ENCODE measurements around the gene NADK. TPM values are rescaled to one million over a fixed set of nuclear protein-coding genes. Genes with fewer than 3 reads are reported as not detected.

The NADK gene
- total RNA-seq, 1 experiment from 2014 or later = 86.2 TPM

GRCh38 chr1:1783320-1783719 lies 5.0 kb upstream of the NADK start:
- no peak overlapping the region for H3K27ac ChIP-seq (ENCODE audit: low read depth, low read length, poor library complexity, severe bottlenecking)
- H3K36me3 ChIP-seq (ENCODE audit: insufficient read depth, low read length, poor library complexity, severe bottlenecking) = peaks cover 36% of the 10 kb centered on the region
- POLR2A ChIA-PET (ENCODE audit: low non-redundant PET) = no interaction called here
- TF ChIP-seq CTCF (conservative IDR thresholded peaks at IDR 0.05; ENCODE audit: low read depth, low read length) = no peak
- no peak for TF ChIP-seq EZH2 (IDR thresholded peaks at IDR 0.05; ENCODE audit: borderline replicate concordance, low read depth, low read length, poor library complexity, severe bottlenecking)
- H3K9me3 ChIP-seq (ENCODE audit: low read depth, low read length, poor library complexity, severe bottlenecking) = no peaks in the 10 kb centered on the region
- no peak for DNase-seq (ENCODE audit: low spot score)
- H3K27me3 ChIP-seq (replicated peaks; ENCODE audit: insufficient read depth, low read depth, low read length, poor library complexity) = no peaks in the 10 kb centered on the region
- no TSS peak for BruUV-seq (replicated peaks)
- CTCF ChIA-PET = no interaction called here
- no peak overlapping the region for H3K4me3 ChIP-seq (ENCODE audit: low read depth, low read length, poor library complexity, severe bottlenecking)
- peaks cover 25% of the 10 kb centered on the region for H3K4me1 ChIP-seq (ENCODE audit: insufficient read depth, low read length, poor library complexity, severe bottlenecking)
- intact Hi-C loops (cut with micrococcal nuclease; ENCODE audit: unreplicated experiment) = no loop called here

- Histone ChIP-seq H3K27ac (ENCODE audit: low read depth, low read length, poor library complexity, severe bottlenecking) (peak overlapping the region; percentile 50), H3K27me3 (replicated peaks; ENCODE audit: insufficient read depth, low read depth, low read length, poor library complexity) (no peaks in the 10 kb centered on the region), H3K4me3 (ENCODE audit: low read depth, low read length, poor library complexity, severe bottlenecking) (no peak overlapping the region), H3K36me3 (ENCODE audit: insufficient read depth, low read length, poor library complexity, severe bottlenecking) (peaks cover 29% of the 10 kb centered on the region), H3K4me1 (ENCODE audit: insufficient read depth, low read length, poor library complexity, severe bottlenecking) (peaks cover 25% of the 10 kb centered on the region), H3K9me3 (ENCODE audit: low read depth, low read length, poor library complexity, severe bottlenecking) (no peaks in the 10 kb centered on the region)
- TF ChIP-seq EZH2 (IDR thresholded peaks at IDR 0.05; ENCODE audit: borderline replicate concordance, low read depth, low read length, poor library complexity, severe bottlenecking) (no peak), CTCF (conservative IDR thresholded peaks at IDR 0.05; ENCODE audit: low read depth, low read length) (no peak)
- POLR2A ChIA-PET (ENCODE audit: low non-redundant PET) = no interaction called here
- DNase-seq (ENCODE audit: low spot score) = no peak
- intact Hi-C loops (cut with micrococcal nuclease; ENCODE audit: unreplicated experiment) = no loop called here
- BruUV-seq (replicated peaks) = no TSS peak
- CTCF ChIA-PET = no interaction called here
Observed at GRCh38 chr1:1782399-1783221, 4.3 kb upstream of the NADK start.

- H3K27me3 ChIP-seq (replicated peaks; ENCODE audit: insufficient read depth, low read depth, low read length, poor library complexity) = no peaks in the 10 kb centered on the region
- intact Hi-C loops (cut with micrococcal nuclease; ENCODE audit: unreplicated experiment) = no loop called here
- peak overlapping the region; percentile 30 for H3K27ac ChIP-seq (ENCODE audit: low read depth, low read length, poor library complexity, severe bottlenecking)
- peaks cover 25% of the 10 kb centered on the region for H3K4me1 ChIP-seq (ENCODE audit: insufficient read depth, low read length, poor library complexity, severe bottlenecking)
- TF ChIP-seq EZH2 (IDR thresholded peaks at IDR 0.05; ENCODE audit: borderline replicate concordance, low read depth, low read length, poor library complexity, severe bottlenecking) (no peak), CTCF (conservative IDR thresholded peaks at IDR 0.05; ENCODE audit: low read depth, low read length) (no peak)
- H3K4me3 ChIP-seq (ENCODE audit: low read depth, low read length, poor library complexity, severe bottlenecking) = no peak overlapping the region
- ChIA-PET CTCF (no interaction called here), POLR2A (ENCODE audit: low non-redundant PET) (no interaction called here)
- H3K36me3 ChIP-seq (ENCODE audit: insufficient read depth, low read length, poor library complexity, severe bottlenecking) = peaks cover 18% of the 10 kb centered on the region
- DNase-seq (ENCODE audit: low spot score) = no peak
- BruUV-seq (replicated peaks) = no TSS peak
- no peaks in the 10 kb centered on the region for H3K9me3 ChIP-seq (ENCODE audit: low read depth, low read length, poor library complexity, severe bottlenecking)
Observed at GRCh38 chr1:1781526-1781903, 3.2 kb upstream of the NADK start.

Measured in A673 (cell line).